DND-41 (cell line): Measurements from ENCODE around the gene IGSF11.

Experiments
- ATAC-seq: fragments of 200-7000 bp; cut with Tn5 transposase; 3 replicates; pipeline ENCODE4 v1.9.1; 2021; ENCODE audit warnings: low read depth; ENCODE audit not compliant: insufficient read depth
- DNase-seq: peaks from one replicate; pipeline ENCODE4 v3.0.0-alpha.2; 2020
- H2AFZ ChIP-seq: 2 replicates; pipeline ENCODE4 v1.6.0; 2012; ENCODE audit warnings: low read depth, low read length
- H3K27ac ChIP-seq: 2 replicates; pipeline ENCODE4 v1.5.1; 2012; ENCODE audit warnings: low read length, inconsistent platforms
- H3K27me3 ChIP-seq: fragments of 200-600 bp; sonication (generic); 2 replicates; pipeline ENCODE4 v1.6.0; 2012; ENCODE audit warnings: low read length, mild to moderate bottlenecking, inconsistent platforms; ENCODE audit not compliant: insufficient read depth, poor library complexity
- H3K36me3 ChIP-seq: 2 replicates; pipeline ENCODE4 v1.5.1; 2012; ENCODE audit warnings: low read length, inconsistent platforms; ENCODE audit not compliant: insufficient read depth
- H3K4me1 ChIP-seq: 2 replicates; pipeline ENCODE4 v1.5.1; 2012; ENCODE audit warnings: mild to moderate bottlenecking, low read length; ENCODE audit not compliant: insufficient read depth
- H3K4me2 ChIP-seq: 2 replicates; pipeline ENCODE4 v1.6.0; 2012; ENCODE audit warnings: mild to moderate bottlenecking, moderate library complexity, low read length, inconsistent platforms; ENCODE audit not compliant: insufficient read depth
- H3K4me3 ChIP-seq, 2 experiments: fragments of 200-600 bp in 1 of 2; shearing (Covaris generic) in 1 of 2; 2 replicates each; pipeline ENCODE4 v1.5.1; 2012 to 2016; ENCODE audit warnings: inconsistent platforms in 2 of 2, low read length in 2 of 2, mild to moderate bottlenecking in 2 of 2, low read depth in 1 of 2, moderate library complexity in 1 of 2
- H3K79me2 ChIP-seq: 2 replicates; pipeline ENCODE4 v1.6.0; 2012; ENCODE audit warnings: low read length, inconsistent platforms; ENCODE audit not compliant: insufficient read depth
- H3K9ac ChIP-seq: 2 replicates; pipeline ENCODE4 v1.6.0; 2012; ENCODE audit warnings: low read depth, mild to moderate bottlenecking, inconsistent platforms, low read length, moderate library complexity
- H3K9me3 ChIP-seq: 2 replicates; pipeline ENCODE4 v1.5.1; 2012; ENCODE audit warnings: low read length, moderate library complexity, mild to moderate bottlenecking, inconsistent platforms; ENCODE audit not compliant: insufficient read depth, severe bottlenecking
- H4K20me1 ChIP-seq: 2 replicates; pipeline ENCODE4 v1.6.0; 2012; ENCODE audit warnings: low read length; ENCODE audit not compliant: insufficient read depth
- EZH2 ChIP-seq: IDR thresholded peaks from 3 replicates; pipeline ENCODE4 v1.6.1; 2012; ENCODE audit warnings: borderline replicate concordance, low read depth, mild to moderate bottlenecking, moderate library complexity, low read length, inconsistent platforms; ENCODE audit not compliant: severe bottlenecking
- TF ChIP-seq, protein P1 (sequence below): IDR thresholded peaks from 2 replicates; pipeline ENCODE4 v1.5.1; 2012; ENCODE audit warnings: borderline replicate concordance, low read length, moderate library complexity, mild to moderate bottlenecking; ENCODE audit not compliant: poor library complexity, severe bottlenecking; ENCODE audit errors: extremely low read depth

Gene IGSF11

DNA sequence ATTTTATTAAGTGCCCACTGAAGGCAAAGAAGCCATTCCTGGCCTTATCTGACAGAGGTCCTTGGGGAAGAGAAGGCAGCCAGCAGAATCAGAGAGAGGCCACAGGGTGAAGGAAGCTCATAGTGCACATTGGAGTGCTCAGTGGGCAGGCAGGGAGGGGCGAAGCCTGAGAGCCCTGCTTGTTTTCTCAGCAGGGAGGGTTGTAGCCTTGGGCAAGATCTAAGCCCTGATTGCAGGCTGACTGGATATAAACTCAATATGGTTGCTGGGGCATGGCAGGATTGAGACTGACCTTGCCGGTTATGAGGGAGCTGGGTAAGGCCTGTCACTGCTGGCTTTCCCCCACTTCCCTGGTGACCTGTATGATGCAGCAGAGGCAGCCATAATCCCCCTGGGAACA, 7.5 kb upstream of the IGSF11 start:
- TF ChIP-seq, protein P1, sequence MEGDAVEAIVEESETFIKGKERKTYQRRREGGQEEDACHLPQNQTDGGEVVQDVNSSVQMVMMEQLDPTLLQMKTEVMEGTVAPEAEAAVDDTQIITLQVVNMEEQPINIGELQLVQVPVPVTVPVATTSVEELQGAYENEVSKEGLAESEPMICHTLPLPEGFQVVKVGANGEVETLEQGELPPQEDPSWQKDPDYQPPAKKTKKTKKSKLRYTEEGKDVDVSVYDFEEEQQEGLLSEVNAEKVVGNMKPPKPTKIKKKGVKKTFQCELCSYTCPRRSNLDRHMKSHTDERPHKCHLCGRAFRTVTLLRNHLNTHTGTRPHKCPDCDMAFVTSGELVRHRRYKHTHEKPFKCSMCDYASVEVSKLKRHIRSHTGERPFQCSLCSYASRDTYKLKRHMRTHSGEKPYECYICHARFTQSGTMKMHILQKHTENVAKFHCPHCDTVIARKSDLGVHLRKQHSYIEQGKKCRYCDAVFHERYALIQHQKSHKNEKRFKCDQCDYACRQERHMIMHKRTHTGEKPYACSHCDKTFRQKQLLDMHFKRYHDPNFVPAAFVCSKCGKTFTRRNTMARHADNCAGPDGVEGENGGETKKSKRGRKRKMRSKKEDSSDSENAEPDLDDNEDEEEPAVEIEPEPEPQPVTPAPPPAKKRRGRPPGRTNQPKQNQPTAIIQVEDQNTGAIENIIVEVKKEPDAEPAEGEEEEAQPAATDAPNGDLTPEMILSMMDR: no peak
- TF ChIP-seq EZH2: no peak
- no peaks in the 10 kb centered on the region for H3K27me3 ChIP-seq
- no peak overlapping the region for H3K27ac ChIP-seq
- H2AFZ ChIP-seq: no peak overlapping the region
- H3K4me2 ChIP-seq: no peak overlapping the region
- no peaks in the 10 kb centered on the region for H4K20me1 ChIP-seq
- H3K36me3 ChIP-seq: no peaks in the 10 kb centered on the region
- DNase-seq (no peak), ATAC-seq (no peak)
- no peaks in the 10 kb centered on the region for H3K4me1 ChIP-seq
- H3K9ac ChIP-seq: no peak overlapping the region
- H3K4me3 ChIP-seq: no peak overlapping the region
- no peaks in the 10 kb centered on the region for H3K79me2 ChIP-seq
- H3K9me3 ChIP-seq: no peaks in the 10 kb centered on the region

DNA sequence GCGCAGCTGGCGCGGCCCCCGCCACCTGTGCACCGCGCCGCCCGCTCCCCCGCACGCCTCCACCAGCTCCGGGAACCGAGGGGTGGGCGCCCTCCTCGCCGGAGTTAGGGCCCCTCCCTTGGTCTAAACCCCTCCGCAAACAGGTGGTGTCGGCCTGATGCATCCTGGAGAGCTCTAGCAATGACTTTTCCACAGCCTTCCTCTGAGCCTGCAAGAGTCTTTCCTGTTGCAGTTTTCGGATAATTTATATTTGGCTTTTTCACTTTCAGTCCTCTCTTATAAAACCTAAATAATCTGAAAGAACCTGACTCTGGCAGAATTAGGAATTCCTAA, 334 bp upstream of the IGSF11 start:
- Histone ChIP-seq H3K79me2 (no peaks in the 10 kb centered on the region), H3K9me3 (no peaks in the 10 kb centered on the region), H2AFZ (no peak overlapping the region), H3K36me3 (no peaks in the 10 kb centered on the region), H3K4me2 (no peak overlapping the region), H3K27ac (no peak overlapping the region), H3K4me3 (no peak overlapping the region), H3K4me1 (no peaks in the 10 kb centered on the region), H3K27me3 (no peaks in the 10 kb centered on the region), H4K20me1 (no peaks in the 10 kb centered on the region), H3K9ac (no peak overlapping the region)
- DNase-seq (no peak), ATAC-seq (no peak)
- TF ChIP-seq, protein P1: no peak
- no peak for TF ChIP-seq EZH2

DNA sequence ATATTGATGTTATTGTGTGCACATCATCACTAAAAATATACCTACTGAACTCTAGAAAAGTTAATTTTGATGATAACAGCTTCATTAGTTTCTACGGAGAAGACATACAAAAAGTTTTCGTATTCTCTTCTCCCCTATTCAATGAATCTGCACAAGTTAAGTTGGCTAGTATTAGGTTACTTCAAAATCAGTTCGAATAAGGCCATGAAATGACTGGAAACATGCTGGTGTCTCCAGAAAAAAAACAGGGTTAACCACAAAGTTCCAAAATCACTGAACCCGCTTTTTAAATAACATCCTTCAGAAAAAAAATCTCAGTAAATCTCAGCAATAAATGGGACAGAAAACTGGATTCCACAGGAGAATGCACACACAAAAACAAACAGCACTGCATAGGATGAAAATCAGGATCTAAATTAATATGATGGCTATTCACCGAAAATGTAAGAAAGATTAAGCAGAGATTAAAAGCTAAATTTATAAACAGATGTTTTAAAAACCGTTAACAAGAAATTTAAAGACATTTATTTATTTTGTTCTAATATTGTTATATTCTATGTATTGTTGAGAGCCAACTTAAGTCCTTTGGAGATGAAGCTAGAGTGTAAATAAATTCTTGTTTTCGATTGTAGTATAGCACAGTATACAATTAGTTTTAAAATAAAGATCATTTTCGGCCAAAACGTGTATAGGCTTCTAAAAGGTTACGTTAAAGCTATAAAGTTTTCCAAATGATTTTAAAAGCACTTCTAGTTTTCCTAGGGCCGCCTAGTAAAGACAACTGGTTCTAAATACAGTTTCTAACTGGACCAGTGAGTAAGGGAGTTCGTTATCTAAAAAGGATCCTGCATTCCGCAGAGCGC, 1.0 kb downstream of the IGSF11 start:
- DNase-seq (no peak), ATAC-seq (no peak)
- Histone ChIP-seq H3K36me3 (no peaks in the 10 kb centered on the region), H3K4me3 (no peak overlapping the region), H4K20me1 (no peaks in the 10 kb centered on the region), H2AFZ (no peak overlapping the region), H3K4me1 (no peaks in the 10 kb centered on the region), H3K4me2 (no peak overlapping the region), H3K27ac (no peak overlapping the region), H3K9ac (no peak overlapping the region), H3K79me2 (no peaks in the 10 kb centered on the region), H3K9me3 (no peaks in the 10 kb centered on the region), H3K27me3 (no peaks in the 10 kb centered on the region)
- no peak for TF ChIP-seq EZH2
- TF ChIP-seq, protein P1: no peak
